K562 (cell line): ENCODE measurements around the gene PTAFR. TPM values are rescaled to one million over a fixed set of nuclear protein-coding genes. Genes with fewer than 3 reads are reported as not detected.

ENCODE experiments used
- ATAC-seq: fragments of 200-7000 bp; cut with Tn5 transposase; 3 replicates; pipeline ENCODE4 v1.9.1; 2020; ENCODE audit warnings: moderate library complexity
- BruUV-seq: library from RNA; stranded (reverse); fragments of 400-500 nt; replicated peaks from 2 replicates; lab custom pipeline; 2021; lab: Mats Ljungman, UMichigan
- CTCF ChIA-PET: fragments of 300-600 bp; formaldehyde crosslinking; extraction: SDS; loops from one replicate; lab custom pipeline; 2021; ENCODE audit warnings: low intra/inter-chr PET ratio; lab: Yijun Ruan, JAX
- POLR2A ChIA-PET: fragments of 300-600, 350-650 bp; sonication (Branson Sonifier 250); formaldehyde crosslinking; extraction: SDS; loops from one replicate; lab custom pipeline; 2021; ENCODE audit warnings: antibody characterized with exemption, inconsistent platforms; lab: Yijun Ruan, JAX
- DNase-seq, 4 experiments: peaks; one replicate each; pipeline versions ENCODE4 v3.0.0 to v3.0.0-alpha.2; 2011 to 2018; ENCODE audit warnings: low spot score in 3 of 4, mixed read lengths in 3 of 4; ENCODE audit errors: extremely low read depth in 1 of 4
- FAIRE-seq: peaks from 2 replicates; lab custom pipeline; 2011; peaks lifted over from hg19 to GRCh38; lab: Jason Lieb, UNC
- H2AFZ ChIP-seq: 2 replicates; pipeline ENCODE4 v1.6.0; 2011; ENCODE audit warnings: low read depth, low read length, control low read depth, inconsistent platforms
- H3K27ac ChIP-seq: fragments of 200-600 bp; 3 replicates; pipeline ENCODE4 v1.8.0; 2011; ENCODE audit warnings: low read depth, mild to moderate bottlenecking, control low read depth, inconsistent platforms, low read length, moderate library complexity, mixed read lengths; ENCODE audit errors: extremely low read depth
- H3K27me3 ChIP-seq, 2 experiments: fragments of 300-600 bp in 1 of 2; 2 replicates in 1 of 2; 3 replicates in 1 of 2; pipeline versions ENCODE4 v1.6.0 to v1.8.0; 2011; ENCODE audit warnings: inconsistent platforms in 2 of 2, low read length in 2 of 2, mild to moderate bottlenecking in 1 of 2, mixed read lengths in 1 of 2, moderate library complexity in 1 of 2; ENCODE audit not compliant: control insufficient read depth in 2 of 2, insufficient read depth in 2 of 2
- H3K36me3 ChIP-seq: fragments of 300-600 bp; 3 replicates; pipeline ENCODE4 v1.8.0; 2011; ENCODE audit warnings: mild to moderate bottlenecking, low read length, inconsistent platforms; ENCODE audit not compliant: control insufficient read depth, insufficient read depth
- H3K4me1 ChIP-seq, 2 experiments: fragments of 200-600 bp in 1 of 2; replicated peaks in 1 of 2; 2 replicates in 1 of 2; 3 replicates in 1 of 2; pipeline versions ENCODE4 v1.5.1 to v1.8.0; 2011; ENCODE audit warnings: inconsistent platforms in 2 of 2, low read length in 2 of 2, mild to moderate bottlenecking in 1 of 2, mixed read lengths in 1 of 2, moderate library complexity in 1 of 2; ENCODE audit not compliant: control insufficient read depth in 2 of 2, insufficient read depth in 2 of 2
- H3K4me2 ChIP-seq: 2 replicates; pipeline ENCODE4 v1.6.1; 2011; ENCODE audit warnings: low read length, control low read depth, inconsistent platforms, mixed read lengths; ENCODE audit not compliant: insufficient read depth
- H3K4me3 ChIP-seq: fragments of 200-600 bp; sonication (generic), shearing (Covaris generic); 2 replicates; pipeline ENCODE4 v1.5.1; 2016; ENCODE audit warnings: control low read depth, inconsistent platforms
- H3K79me2 ChIP-seq: fragments of 200-600 bp; 3 replicates; pipeline ENCODE4 v1.8.0; 2011; ENCODE audit warnings: low read length, inconsistent platforms; ENCODE audit not compliant: control insufficient read depth, insufficient read depth
- H3K9ac ChIP-seq, 2 experiments: 2 replicates each; pipeline versions ENCODE4 v1.6.0 to v1.6.1; 2011; ENCODE audit warnings: low read depth in 2 of 2, low read length in 2 of 2, control low read depth in 1 of 2, inconsistent platforms in 1 of 2, mild to moderate bottlenecking in 1 of 2, mixed read lengths in 1 of 2; ENCODE audit not compliant: insufficient read depth in 1 of 2
- H3K9me1 ChIP-seq: one replicate; pipeline ENCODE4 v1.6.0; 2011; ENCODE audit warnings: inconsistent platforms, mild to moderate bottlenecking, low read length, moderate library complexity; ENCODE audit not compliant: control insufficient read depth, insufficient read depth
- H3K9me3 ChIP-seq: replicated peaks from 2 replicates; pipeline ENCODE4 v1.5.1; 2011; ENCODE audit warnings: low read depth, low read length, inconsistent platforms; ENCODE audit not compliant: control insufficient read depth, insufficient read depth
- H4K20me1 ChIP-seq: replicated peaks from 2 replicates; pipeline ENCODE4 v1.6.1; 2011; ENCODE audit warnings: low read length, inconsistent platforms, mixed read lengths; ENCODE audit not compliant: control insufficient read depth, insufficient read depth
- MYNN ChIP-seq, 2 experiments: sonication (generic); formaldehyde crosslinking in 1 of 2; IDR thresholded peaks; 2 replicates each; pipeline versions ENCODE4 v1.5.0 to v1.6.1; 2016 to 2020; ENCODE audit warnings: antibody characterized with exemption in 1 of 2, missing genetic modification reagents in 1 of 2
- POLR2A ChIP-seq: fragments of 450-650 bp; conservative IDR thresholded peaks from 2 replicates; pipeline ENCODE4 v1.6.1; 2016
- WGBS: fragments of 100-300 bp; shearing (Covaris generic); methylation state at CpG from one replicate; pipeline ENCODE4 v1.1.6; 2016; ENCODE audit warnings: low coverage, mixed read lengths; ENCODE audit not compliant: insufficient coverage; ENCODE audit errors: missing lambda C conversion rate; 5-methylcytosine and 5-hydroxymethylcytosine counted together
- in situ Hi-C: fragments of 300-500 bp; cut with MboI; formaldehyde crosslinking; loops from 4 replicates; pipeline ENCODE4 v1.15.0; 2018; ENCODE audit warnings: inconsistent platforms, mixed read lengths
- intact Hi-C: fragments of 100-400 bp; cut with micrococcal nuclease; formaldehyde crosslinking; loops from 2 replicates; pipeline ENCODE4 v1.14.2; 2022
- polyA plus RNA-seq, 8 experiments: library from polyadenylated mRNA; depleted of rRNA in 4 of 8; stranded (reverse) in 5 of 8; unstranded in 3 of 8; fragments of >200 nt; fragmentation: Nextera tagmentation in 2 of 8; fragmentation: Illumina TruSeq in 1 of 8; extraction: Ambion mirVana in 2 of 8; extraction: Trizol in 1 of 8; gene quantifications; 2 replicates each; pipeline versions ENCODE4 v1.2.1 to v1.2.3, GENCODE V29; 2011 to 2014; ENCODE audit warnings: inconsistent platforms in 1 of 8, missing spikeins in 1 of 8
- total RNA-seq, 7 experiments: library from RNA; depleted of rRNA in 6 of 7; stranded (reverse); fragments of >200 nt in 6 of 7; fragmentation: Illumina TruSeq in 2 of 7; extraction: Trizol in 2 of 7; gene quantifications; 2 replicates each; pipeline versions ENCODE4 v1.2.1 to v1.2.3, GENCODE V29; 2011 to 2021; ENCODE audit warnings: low replicate concordance in 1 of 7
- TF ChIP-seq, protein P1 (sequence below), 2 experiments: fragments of 450-650 bp; IDR thresholded peaks; 2 replicates each; pipeline ENCODE4 v1.6.1; 2016
- TF ChIP-seq, protein P2 (sequence below): fragments of 200-800 bp; sonication (Bioruptor generic); IDR thresholded peaks from 2 replicates; pipeline ENCODE4 v1.6.1; 2016; ENCODE audit warnings: missing genetic modification characterization, missing compliant biosample characterization

Gene PTAFR
- total and polyA plus RNA-seq, 9 of the 15 experiments (the other 6 are each of a cell fraction or from before 2014, with no cell fraction given): 0.15 to 0.55 (median 0.40) TPM; not detected in 1

DNA sequence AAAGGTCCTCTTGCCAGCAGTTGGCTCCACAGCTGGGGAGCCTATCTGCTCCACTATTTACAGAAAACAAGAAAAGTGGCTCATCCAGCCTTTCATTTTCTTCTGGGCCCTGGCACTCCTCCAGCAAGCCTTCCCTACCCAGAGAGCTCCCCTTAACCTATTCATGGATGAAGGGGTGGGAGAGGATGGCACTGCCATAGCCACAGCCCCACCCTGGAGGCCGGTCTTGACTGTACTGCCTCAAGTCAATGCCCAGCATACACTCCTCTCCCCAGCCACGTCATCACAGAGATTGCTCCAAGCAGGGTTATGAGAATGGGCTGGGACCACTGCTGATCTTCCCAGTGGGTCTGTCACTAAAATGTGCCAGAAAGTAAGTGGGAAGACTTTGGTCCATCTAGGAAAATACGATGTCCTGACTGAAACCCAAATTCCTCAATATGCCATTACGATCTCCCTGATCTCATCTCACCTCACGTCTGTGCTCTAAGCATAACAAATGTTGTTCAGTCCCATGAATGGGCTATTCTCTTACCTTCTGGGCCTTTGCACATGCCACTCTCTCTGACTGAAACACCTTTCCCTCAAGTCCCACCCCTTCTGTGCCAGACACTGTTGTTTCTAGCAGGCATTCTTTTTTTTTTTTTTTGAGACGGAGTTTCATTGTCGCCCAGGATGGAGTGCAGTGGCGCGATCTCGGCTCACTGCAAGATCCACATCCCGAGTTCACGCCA is 21.4 kb upstream of the PTAFR start:
- TF ChIP-seq, protein P1, sequence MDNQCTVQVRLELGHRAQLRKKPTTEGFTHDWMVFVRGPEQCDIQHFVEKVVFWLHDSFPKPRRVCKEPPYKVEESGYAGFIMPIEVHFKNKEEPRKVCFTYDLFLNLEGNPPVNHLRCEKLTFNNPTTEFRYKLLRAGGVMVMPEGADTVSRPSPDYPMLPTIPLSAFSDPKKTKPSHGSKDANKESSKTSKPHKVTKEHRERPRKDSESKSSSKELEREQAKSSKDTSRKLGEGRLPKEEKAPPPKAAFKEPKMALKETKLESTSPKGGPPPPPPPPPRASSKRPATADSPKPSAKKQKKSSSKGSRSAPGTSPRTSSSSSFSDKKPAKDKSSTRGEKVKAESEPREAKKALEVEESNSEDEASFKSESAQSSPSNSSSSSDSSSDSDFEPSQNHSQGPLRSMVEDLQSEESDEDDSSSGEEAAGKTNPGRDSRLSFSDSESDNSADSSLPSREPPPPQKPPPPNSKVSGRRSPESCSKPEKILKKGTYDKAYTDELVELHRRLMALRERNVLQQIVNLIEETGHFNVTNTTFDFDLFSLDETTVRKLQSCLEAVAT (IDR thresholded peaks at IDR 0.05): 0 out of 4 replicates have a peak, but pooled peaks of 1 of the 2 experiments have one; percentile 23
- TF ChIP-seq MYNN (IDR thresholded peaks at IDR 0.05) (peak; percentile 36; the same call in 1 of the 2 replicates), MYNN (CRISPR knock-in tag; IDR thresholded peaks at IDR 0.05) (no peak), POLR2A (peak; percentile 42)
- TF ChIP-seq, protein P2, sequence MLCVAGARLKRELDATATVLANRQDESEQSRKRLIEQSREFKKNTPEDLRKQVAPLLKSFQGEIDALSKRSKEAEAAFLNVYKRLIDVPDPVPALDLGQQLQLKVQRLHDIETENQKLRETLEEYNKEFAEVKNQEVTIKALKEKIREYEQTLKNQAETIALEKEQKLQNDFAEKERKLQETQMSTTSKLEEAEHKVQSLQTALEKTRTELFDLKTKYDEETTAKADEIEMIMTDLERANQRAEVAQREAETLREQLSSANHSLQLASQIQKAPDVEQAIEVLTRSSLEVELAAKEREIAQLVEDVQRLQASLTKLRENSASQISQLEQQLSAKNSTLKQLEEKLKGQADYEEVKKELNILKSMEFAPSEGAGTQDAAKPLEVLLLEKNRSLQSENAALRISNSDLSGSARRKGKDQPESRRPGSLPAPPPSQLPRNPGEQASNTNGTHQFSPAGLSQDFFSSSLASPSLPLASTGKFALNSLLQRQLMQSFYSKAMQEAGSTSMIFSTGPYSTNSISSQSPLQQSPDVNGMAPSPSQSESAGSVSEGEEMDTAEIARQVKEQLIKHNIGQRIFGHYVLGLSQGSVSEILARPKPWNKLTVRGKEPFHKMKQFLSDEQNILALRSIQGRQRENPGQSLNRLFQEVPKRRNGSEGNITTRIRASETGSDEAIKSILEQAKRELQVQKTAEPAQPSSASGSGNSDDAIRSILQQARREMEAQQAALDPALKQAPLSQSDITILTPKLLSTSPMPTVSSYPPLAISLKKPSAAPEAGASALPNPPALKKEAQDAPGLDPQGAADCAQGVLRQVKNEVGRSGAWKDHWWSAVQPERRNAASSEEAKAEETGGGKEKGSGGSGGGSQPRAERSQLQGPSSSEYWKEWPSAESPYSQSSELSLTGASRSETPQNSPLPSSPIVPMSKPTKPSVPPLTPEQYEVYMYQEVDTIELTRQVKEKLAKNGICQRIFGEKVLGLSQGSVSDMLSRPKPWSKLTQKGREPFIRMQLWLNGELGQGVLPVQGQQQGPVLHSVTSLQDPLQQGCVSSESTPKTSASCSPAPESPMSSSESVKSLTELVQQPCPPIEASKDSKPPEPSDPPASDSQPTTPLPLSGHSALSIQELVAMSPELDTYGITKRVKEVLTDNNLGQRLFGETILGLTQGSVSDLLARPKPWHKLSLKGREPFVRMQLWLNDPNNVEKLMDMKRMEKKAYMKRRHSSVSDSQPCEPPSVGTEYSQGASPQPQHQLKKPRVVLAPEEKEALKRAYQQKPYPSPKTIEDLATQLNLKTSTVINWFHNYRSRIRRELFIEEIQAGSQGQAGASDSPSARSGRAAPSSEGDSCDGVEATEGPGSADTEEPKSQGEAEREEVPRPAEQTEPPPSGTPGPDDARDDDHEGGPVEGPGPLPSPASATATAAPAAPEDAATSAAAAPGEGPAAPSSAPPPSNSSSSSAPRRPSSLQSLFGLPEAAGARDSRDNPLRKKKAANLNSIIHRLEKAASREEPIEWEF (CRISPR knock-in tag): no peak
- Histone ChIP-seq H3K27ac (no peak overlapping the region; the same call in 2 of the 3 replicates), H3K36me3 (peaks cover 47% of the 10 kb centered on the region), H3K4me2 (no peak overlapping the region), H3K4me1 (peaks cover 15% of the 10 kb centered on the region in 2 experiments), H3K9me1 (no peaks in the 10 kb centered on the region), H3K4me3 (no peak overlapping the region), H2AFZ (no peak overlapping the region), H3K27me3 (no peaks in the 10 kb centered on the region), H4K20me1 (no peaks in the 10 kb centered on the region), H3K9me3 (no peaks in the 10 kb centered on the region), H3K9ac (peak overlapping the region in 1 of 2 experiments; percentile 57; a peak in 1 of 4 replicates), H3K79me2 (no peaks in the 10 kb centered on the region)
- DNase-seq (peak in 1 of 4 experiments; percentile 5), ATAC-seq (no peak), FAIRE-seq (no peak)
- intact Hi-C loops (no loop called here), in situ Hi-C loops (loop anchor here (10.0 kb wide), 1 partner anchor 333 kb away; no protein-coding TSS in a partner anchor)
- 78% methylated on average over 9 of the region's 12 CpGs for WGBS
- BruUV-seq: no TSS peak
- CTCF ChIA-PET: no interaction called here
- POLR2A ChIA-PET: interaction anchor here (0.7 to 2.5 kb wide), 3 partner anchors 11 to 112 kb away, joined by 3 to 7 read pairs (median 3); no protein-coding TSS in a partner anchor
